Mucosa of descending colon (tissue), 3 donors: ENCODE data around the gene ZNRD2. TPM values are rescaled to one million over a fixed set of nuclear protein-coding genes. Genes with fewer than 3 reads are reported as not detected.

Source experiments
- ATAC-seq: fragments of 200-7000 bp; cut with Tn5 transposase; one replicate; pipeline ENCODE4 v1.9.1; 2020; ENCODE audit warnings: mild to moderate bottlenecking, moderate library complexity
- DNase-seq, 3 donors: peaks; one replicate each; pipeline ENCODE4 v3.0.0-alpha.2; 2020
- H3K36me3 ChIP-seq: fragments of 200-600 bp; one replicate; pipeline ENCODE4 v1.8.0; 2021; ENCODE audit warnings: low read depth, mild to moderate bottlenecking
- H3K4me1 ChIP-seq: fragments of 200-600 bp; one replicate; pipeline ENCODE4 v1.8.0; 2021; ENCODE audit warnings: low read depth, mild to moderate bottlenecking
- H3K4me3 ChIP-seq: fragments of 200-600 bp; one replicate; pipeline ENCODE4 v1.8.0; 2021; ENCODE audit warnings: mild to moderate bottlenecking
- H3K9me3 ChIP-seq: fragments of 200-600 bp; one replicate; pipeline ENCODE4 v1.8.0; 2021; ENCODE audit warnings: mild to moderate bottlenecking
- CTCF ChIP-seq: fragments of 200-600 bp; IDR thresholded peaks from one replicate; pipeline ENCODE4 v1.8.0; 2022; ENCODE audit warnings: antibody characterized with exemption, mild to moderate bottlenecking
- intact Hi-C, 2 donors: fragments of 100-400 bp; cut with DNase I in 1 of 2; cut with micrococcal nuclease in 1 of 2; formaldehyde crosslinking; loops; one replicate each; pipeline versions ENCODE4 v1.11.0 to v1.11.1; 2022; cut with DNase I, micrococcal nuclease
- total RNA-seq, 3 donors: library from RNA; stranded (reverse); fragmentation: NEBNext Ultra II Directional in 2 of 3; extraction: Animal tissue kit (Norgen Biotek cat#: 25700) in 2 of 3; gene quantifications; one replicate each; pipeline versions ENCODE4 v1.2.1 to v1.2.4, GENCODE V29; 2021 to 2023
- donor health status: DM: no; HTN: no; CAD: no; lungs with moderate emphysema.
- donor health status: DM: no; HTN: no; CAD: no.
- donor health status: DM: no; HTN: yes; CAD: no.

The ZNRD2 gene
- total RNA-seq, 3 donors from 2014 or later = 20.9 to 24.6 (median 21.0) TPM

DNA sequence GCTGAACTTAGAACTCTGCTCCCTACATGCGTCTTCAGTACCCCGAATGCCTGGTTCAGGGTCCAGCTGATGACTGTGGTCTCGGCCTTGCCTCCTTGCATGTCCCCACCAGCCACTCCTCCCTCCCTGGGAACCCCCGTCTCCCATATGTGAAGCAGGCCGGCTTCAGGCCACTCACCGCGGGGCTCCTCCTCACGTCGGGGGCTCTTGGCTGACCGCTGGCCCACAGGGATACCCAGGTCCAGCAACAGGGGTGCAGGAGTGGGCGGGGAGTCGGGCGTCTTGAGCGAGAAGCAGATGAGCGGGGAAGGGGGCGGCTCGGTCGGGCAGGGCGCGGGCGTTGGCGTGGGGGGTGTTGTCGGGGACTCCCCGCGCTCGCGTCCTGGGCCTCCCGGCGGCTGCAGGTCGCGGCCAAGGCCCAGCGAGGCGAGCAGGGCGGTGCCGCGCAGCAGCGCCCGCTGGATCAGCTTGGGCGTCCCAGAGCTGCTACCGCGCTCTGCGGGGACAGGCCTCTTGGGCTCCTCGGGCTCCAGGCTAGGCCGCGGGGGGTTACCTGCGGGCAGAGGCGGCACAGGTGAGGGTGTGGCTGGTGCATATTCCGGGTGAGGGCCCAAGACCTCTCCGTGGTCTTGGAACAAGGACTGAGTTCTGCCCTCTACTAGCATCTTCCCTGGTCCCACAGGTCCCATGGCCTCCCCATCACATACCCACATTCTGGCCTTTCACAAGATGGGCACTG, 29.1 kb downstream of the ZNRD2 start:
- intact Hi-C loops = loop anchor here in 1 of 2 donors (10.0 kb wide), 1 partner anchor 65 kb away; no protein-coding TSS in a partner anchor
- no peak for TF ChIP-seq CTCF
- ATAC-seq (no peak), DNase-seq (no peak)
- peaks cover 11% of the 10 kb centered on the region for H3K36me3 ChIP-seq
- H3K9me3 ChIP-seq = no peaks in the 10 kb centered on the region
- H3K4me1 ChIP-seq = peaks cover 12% of the 10 kb centered on the region
- H3K4me3 ChIP-seq = no peak overlapping the region

DNA sequence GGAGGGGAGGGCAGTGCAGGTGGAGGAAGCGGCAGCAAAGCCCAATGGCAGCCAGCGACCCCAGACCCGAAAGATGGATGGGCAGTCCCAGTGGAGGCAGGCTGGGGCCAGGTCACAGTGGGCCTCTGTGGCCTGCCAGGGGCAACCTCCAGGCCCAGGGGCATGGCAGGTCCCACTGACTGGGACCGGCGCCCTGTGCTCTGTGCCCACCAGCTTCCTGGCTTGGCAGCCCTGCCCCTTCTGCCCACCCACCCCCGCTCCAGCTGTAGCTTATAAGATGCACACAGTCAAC, 29.6 kb downstream of the ZNRD2 start:
- peaks cover 11% of the 10 kb centered on the region for H3K4me1 ChIP-seq
- no peaks in the 10 kb centered on the region for H3K9me3 ChIP-seq
- peaks cover 11% of the 10 kb centered on the region for H3K36me3 ChIP-seq
- no peak overlapping the region for H3K4me3 ChIP-seq
- no peak for DNase-seq
- TF ChIP-seq CTCF = no peak
- ATAC-seq = no peak
- intact Hi-C loops = loop anchor here in 1 of 2 donors (10.0 kb wide), 1 partner anchor 65 kb away; no protein-coding TSS in a partner anchor

DNA sequence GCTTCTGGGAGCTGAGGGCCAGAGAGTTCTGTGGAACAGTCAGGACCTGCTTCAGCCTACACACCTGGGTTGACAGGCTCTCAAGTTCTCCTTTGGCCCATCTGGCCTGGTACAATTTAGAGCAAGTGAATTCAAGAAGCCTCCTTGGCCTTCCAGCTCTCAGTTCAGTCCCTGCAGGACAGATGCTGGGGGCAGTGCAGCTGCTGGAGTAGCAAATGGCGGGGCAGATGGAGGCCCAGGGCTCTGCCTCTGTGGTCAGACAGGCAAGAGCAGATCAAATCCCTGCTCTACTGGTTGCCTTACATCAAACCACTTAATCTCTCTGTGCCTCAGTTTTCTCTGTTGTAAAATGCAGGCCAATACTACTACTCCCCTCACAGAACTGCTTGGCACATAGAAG, 34.0 kb downstream of the ZNRD2 start:
- H3K9me3 ChIP-seq = no peaks in the 10 kb centered on the region
- peaks cover 5% of the 10 kb centered on the region for H3K4me1 ChIP-seq
- intact Hi-C loops = no loop called here
- DNase-seq = no peak
- TF ChIP-seq CTCF = no peak
- ATAC-seq = no peak
- H3K4me3 ChIP-seq = no peak overlapping the region
- H3K36me3 ChIP-seq = no peaks in the 10 kb centered on the region

- ATAC-seq (peak; percentile 92), DNase-seq (peak; percentile 89 to 92 (median 89))
- Histone ChIP-seq H3K4me3 (no peak overlapping the region), H3K9me3 (no peaks in the 10 kb centered on the region), H3K36me3 (no peaks in the 10 kb centered on the region), H3K4me1 (peaks cover 13% of the 10 kb centered on the region)
- intact Hi-C loops = no loop called here
- no peak for TF ChIP-seq CTCF
These were observed 36.8 kb downstream of the ZNRD2 start for GRCh38 chr11:65606876-65607613.

- Histone ChIP-seq H3K9me3 (no peaks in the 10 kb centered on the region), H3K4me3 (no peak overlapping the region), H3K4me1 (peaks cover 20% of the 10 kb centered on the region), H3K36me3 (no peaks in the 10 kb centered on the region)
- ATAC-seq (no peak), DNase-seq (no peak)
- TF ChIP-seq CTCF = no peak
- intact Hi-C loops = no loop called here
These were observed 37.5 kb downstream of the ZNRD2 start for GRCh38 chr11:65607614-65608426.
